Right cardiac atrium (tissue), 5 donors: ENCODE results near the gene JUP. TPM values are rescaled to one million over a fixed set of nuclear protein-coding genes. Genes with fewer than 3 reads are reported as not detected.
A peak's percentile ranks its signal among the peaks of the same experiment; 100 is the strongest.
"Not testable (repeated sequence)": the region's sequence is repeated elsewhere in the genome, so short reads cannot be mapped to it uniquely, and the experiment has no call there.

ENCODE experiments used
- ATAC-seq, 2 donors: fragments of 200-7000 bp; cut with Tn5 transposase; one replicate each; pipeline versions ENCODE4 v1.8.0 to v1.9.1; 2020; ENCODE audit warnings: moderate library complexity in 2 of 2, mild to moderate bottlenecking in 1 of 2
- DNase-seq, 3 donors: peaks; one replicate each; pipeline ENCODE4 v3.0.0-alpha.2; 2020
- H3K27ac ChIP-seq: one replicate; pipeline ENCODE4 v1.5.1; 2013; ENCODE audit warnings: mild to moderate bottlenecking, low read length, control low read depth, moderate library complexity
- H3K27me3 ChIP-seq: one replicate; pipeline ENCODE4 v1.6.1; 2013; ENCODE audit not compliant: control insufficient read depth, insufficient read depth
- H3K4me1 ChIP-seq: one replicate; pipeline ENCODE4 v1.6.1; 2013; ENCODE audit warnings: low read length; ENCODE audit not compliant: control insufficient read depth, insufficient read depth
- H3K4me3 ChIP-seq: one replicate; pipeline ENCODE4 v1.5.1; 2013; ENCODE audit warnings: low read length, control low read depth
- H3K9me3 ChIP-seq: one replicate; pipeline ENCODE4 v1.6.1; 2013; ENCODE audit warnings: low read length; ENCODE audit not compliant: control insufficient read depth
- WGBS: extraction: QIAGEN DNeasy Blood & Tissue Kit; methylation state at CpG from one replicate; pipeline ENCODE4 v1.1.7; 2013; 5-methylcytosine and 5-hydroxymethylcytosine counted together
- intact Hi-C, 4 donors: fragments of 100-400 bp; cut with DNase I; formaldehyde crosslinking; loops; one replicate each; pipeline versions ENCODE4 v1.11.0 to v1.14.0; 2022 to 2023
- polyA plus RNA-seq: library from polyadenylated mRNA; stranded (reverse); fragments of 200-250 nt; gene quantifications from one replicate; pipeline ENCODE4 v1.2.3, GENCODE V29; 2013
- total RNA-seq, 4 donors: library from RNA; stranded (reverse); fragmentation: NEBNext Ultra II Directional; extraction: Animal tissue kit (Norgen Biotek cat#: 25700); gene quantifications; one replicate each; pipeline ENCODE4 v1.2.1, GENCODE V29; 2021
- donor health status: healthy with polysubstance abuse.
- donor health status: DM: no; HTN: yes; CAD: no.
- donor health status: DM: no; HTN: no; CAD: no.
- donor health status: DM: no; HTN: yes; CAD: no; lungs with severe emphysema.
- donor health status: DM: yes; HTN: yes; CAD: no.

Gene JUP
- total and polyA plus RNA-seq, 5 donors: 135 to 239 (median 180) TPM

DNA sequence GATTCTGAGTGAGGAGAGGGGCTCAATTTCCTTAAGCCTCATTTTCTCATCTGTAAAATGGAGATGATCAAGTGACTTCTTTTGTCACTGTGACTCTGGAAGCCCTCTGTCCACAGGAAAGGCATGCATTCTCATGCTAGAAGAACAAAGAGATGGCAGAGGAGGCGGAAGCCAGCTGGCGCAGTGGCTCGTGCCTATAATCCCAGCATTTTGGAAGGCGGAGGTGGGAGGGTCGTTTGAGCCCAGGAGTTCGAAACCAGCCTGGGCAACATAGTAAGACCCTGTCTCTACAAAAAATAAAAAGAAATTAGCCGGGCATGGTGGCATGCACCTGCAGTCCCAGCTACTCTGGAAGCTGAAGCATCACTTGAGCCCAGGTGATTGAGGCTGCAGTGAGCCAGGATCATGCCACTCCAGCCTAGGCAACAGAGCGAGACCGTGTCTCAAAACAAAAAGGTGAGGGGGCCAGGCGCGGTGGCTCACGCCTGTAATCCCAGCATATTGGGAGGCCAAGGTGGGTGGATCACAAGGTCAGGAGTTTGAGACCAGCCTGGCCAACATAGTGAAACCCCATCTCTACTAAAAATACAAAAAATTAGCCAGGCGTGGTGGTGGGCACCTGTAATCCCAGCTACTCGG lies 10.1 kb downstream of the JUP start:
- H3K4me3 ChIP-seq, H3K9me3 ChIP-seq, intact Hi-C loops, ATAC-seq, H3K27me3 ChIP-seq: not testable (repeated sequence)
- H3K27ac ChIP-seq: peak overlapping the region; percentile 80
- DNase-seq: peak in 1 of 3 donors; percentile 42
- 74% methylated on average over 14 of the region's 14 CpGs for WGBS
- peaks cover 44% of the 10 kb centered on the region for H3K4me1 ChIP-seq

DNA sequence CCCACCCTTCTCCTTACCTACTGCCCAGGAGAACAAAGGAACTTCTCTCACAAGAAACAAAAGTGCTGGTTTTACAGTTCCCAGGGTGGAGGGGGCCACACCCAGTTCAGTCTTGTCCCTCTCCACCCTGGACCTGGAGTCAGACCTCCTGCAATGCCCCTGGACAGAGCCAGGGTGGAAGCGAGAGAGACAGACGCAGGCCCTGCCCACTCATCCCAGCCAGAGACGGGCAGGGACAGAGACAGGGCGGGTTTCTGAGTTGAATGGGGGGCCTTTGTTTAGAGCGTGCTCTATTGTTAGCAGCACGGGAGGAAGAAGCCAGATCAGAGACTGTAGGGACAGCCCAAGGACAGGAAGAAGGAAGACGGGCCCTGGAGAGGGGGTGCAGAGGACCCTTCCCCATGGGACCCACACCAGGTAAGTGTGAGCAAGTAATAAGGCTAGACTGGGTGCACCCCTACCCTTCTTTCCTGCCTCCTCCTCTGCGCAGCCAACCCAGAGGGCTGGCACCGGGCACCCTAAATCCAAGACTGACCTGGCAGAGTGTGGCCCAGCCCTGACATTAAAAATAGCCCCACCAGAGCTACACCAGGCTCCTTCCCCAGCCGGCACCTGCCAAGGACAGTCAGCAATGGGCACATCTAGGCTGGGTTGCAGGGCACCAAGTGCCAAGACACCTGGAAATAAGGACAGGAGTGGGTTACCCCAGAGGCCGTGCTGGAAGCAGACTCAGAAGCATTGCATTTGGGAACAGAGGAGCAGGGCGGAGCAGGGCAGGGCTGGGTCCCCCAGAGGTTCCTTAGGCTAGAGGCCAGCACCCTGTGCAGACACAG lies 10.9 kb downstream of the JUP start:
- H3K27me3 ChIP-seq: no peaks in the 10 kb centered on the region
- no peak overlapping the region for H3K4me3 ChIP-seq
- H3K4me1 ChIP-seq: peaks cover 41% of the 10 kb centered on the region
- DNase-seq: peak in 1 of 3 donors; percentile 68
- peak in 1 of 2 donors; percentile 30 for ATAC-seq
- peak overlapping the region; percentile 80 for H3K27ac ChIP-seq
- WGBS: 45% methylated on average over 12 of the region's 12 CpGs
- no peaks in the 10 kb centered on the region for H3K9me3 ChIP-seq
- intact Hi-C loops: no loop called here

DNA sequence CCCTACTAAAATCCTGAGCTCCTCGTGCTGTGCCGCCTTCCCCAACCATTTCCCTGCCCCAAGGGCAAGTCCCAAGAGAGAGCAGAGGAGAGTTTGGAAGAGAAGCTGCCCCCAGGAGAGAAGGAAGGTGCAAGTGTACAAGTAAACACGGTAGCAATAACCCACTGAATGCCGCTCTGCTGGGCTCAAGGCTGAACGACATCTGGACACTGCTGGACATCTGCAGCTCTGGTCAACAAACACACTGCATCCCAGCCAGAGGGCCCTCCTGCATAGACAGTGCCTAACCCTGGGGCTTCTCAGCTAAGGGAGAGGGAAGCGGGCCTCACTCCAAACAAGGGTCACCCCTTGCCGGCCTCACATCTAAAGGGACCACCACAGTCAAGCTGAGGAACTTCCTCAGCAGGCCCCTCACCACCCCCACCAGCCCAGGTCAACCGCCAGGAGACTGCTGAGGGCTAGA lies 12.7 kb downstream of the JUP start:
- DNase-seq (peak in 1 of 3 donors; percentile 50), ATAC-seq (no peak)
- H3K4me3 ChIP-seq: no peak overlapping the region
- 42% methylated on average over 8 of the region's 8 CpGs for WGBS
- H3K9me3 ChIP-seq: no peaks in the 10 kb centered on the region
- intact Hi-C loops: no loop called here
- peak overlapping the region; percentile 34 for H3K27ac ChIP-seq
- H3K4me1 ChIP-seq: peaks cover 38% of the 10 kb centered on the region
- H3K27me3 ChIP-seq: no peaks in the 10 kb centered on the region

GRCh38 chr17:41773190-41773588 lies 13.3 kb downstream of the JUP start:
- intact Hi-C loops: no loop called here
- WGBS: 21% methylated on average over 12 of the region's 12 CpGs
- H3K27ac ChIP-seq: peak overlapping the region; percentile 54
- H3K27me3 ChIP-seq: no peaks in the 10 kb centered on the region
- no peaks in the 10 kb centered on the region for H3K9me3 ChIP-seq
- peak; percentile 84 to 88 (median 87) for DNase-seq
- ATAC-seq: peak; percentile 29 to 56
- peaks cover 38% of the 10 kb centered on the region for H3K4me1 ChIP-seq
- no peak overlapping the region for H3K4me3 ChIP-seq

DNA sequence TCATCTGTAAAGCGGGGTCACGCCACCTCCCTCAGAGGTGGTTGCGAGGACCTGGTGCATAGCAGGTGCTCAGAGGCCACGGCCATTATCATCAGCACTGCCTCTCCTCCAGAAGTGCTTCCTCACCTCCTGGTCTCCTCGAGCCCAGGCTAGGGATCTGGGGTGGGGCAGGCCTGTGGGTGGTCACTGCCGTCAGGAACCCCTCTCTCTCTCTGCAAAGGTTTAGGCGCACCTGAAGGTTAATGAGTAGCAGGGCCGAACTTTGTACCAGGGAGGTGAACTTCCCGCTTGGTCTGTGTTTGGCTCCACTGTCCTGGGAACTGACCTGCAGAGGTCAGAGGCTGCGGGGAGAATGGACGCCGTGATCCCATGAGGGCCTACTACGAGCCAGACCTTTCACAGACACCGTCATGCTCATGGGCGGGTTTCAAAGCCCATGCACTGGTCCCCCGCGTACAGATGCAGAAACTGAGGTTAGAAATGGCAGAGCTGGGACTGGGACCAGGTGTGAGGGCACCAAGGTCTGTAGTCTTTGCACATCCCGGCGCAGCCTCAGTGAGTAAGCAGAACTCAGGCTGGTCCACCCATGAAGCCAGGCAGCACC lies 13.8 kb downstream of the JUP start:
- WGBS: 83% methylated on average over 19 of the region's 19 CpGs
- intact Hi-C loops: no loop called here
- Histone ChIP-seq H3K27me3 (no peaks in the 10 kb centered on the region), H3K27ac (peak overlapping the region; percentile 54), H3K9me3 (no peaks in the 10 kb centered on the region), H3K4me3 (no peak overlapping the region), H3K4me1 (peaks cover 35% of the 10 kb centered on the region)
- no peak for ATAC-seq
- peak in 1 of 3 donors; percentile 39 for DNase-seq

GRCh38 chr17:41772218-41772585 lies 14.3 kb downstream of the JUP start:
- Histone ChIP-seq H3K27ac (no peak overlapping the region), H3K27me3 (no peaks in the 10 kb centered on the region), H3K9me3 (no peaks in the 10 kb centered on the region), H3K4me3 (no peak overlapping the region), H3K4me1 (peaks cover 32% of the 10 kb centered on the region)
- DNase-seq (no peak), ATAC-seq (no peak)
- intact Hi-C loops: no loop called here
- WGBS: 86% methylated on average over 4 of the region's 4 CpGs

- Histone ChIP-seq H3K27me3 (no peaks in the 10 kb centered on the region), H3K27ac (no peak overlapping the region), H3K4me1 (peaks cover 28% of the 10 kb centered on the region), H3K9me3 (no peaks in the 10 kb centered on the region), H3K4me3 (no peak overlapping the region)
- peak in 2 of 3 donors; percentile 21 to 43 for DNase-seq
- 84% methylated on average over 17 of the region's 17 CpGs for WGBS
- intact Hi-C loops: no loop called here
- ATAC-seq: no peak
Observed at GRCh38 chr17:41771389-41772206, 14.9 kb downstream of the JUP start.

DNA sequence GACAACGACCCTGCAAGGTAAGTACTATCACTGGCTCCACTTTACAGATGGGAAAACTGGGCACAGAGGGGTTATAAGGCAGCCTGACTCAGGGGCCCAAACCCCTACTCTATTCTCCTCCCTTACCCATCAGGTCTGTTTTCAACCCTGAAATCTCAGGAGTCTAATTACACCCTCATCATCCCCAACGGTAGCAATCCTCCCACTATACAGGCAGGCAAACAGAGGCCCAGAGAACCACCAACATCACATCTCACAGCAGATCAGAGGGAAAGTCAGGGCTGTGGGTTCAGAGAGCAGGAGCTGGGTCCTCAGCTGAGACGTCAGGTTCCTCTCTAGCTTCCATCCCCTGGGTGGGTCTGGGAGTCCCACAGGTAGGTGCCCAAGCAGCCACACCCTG lies 16.5 kb downstream of the JUP start:
- H3K4me3 ChIP-seq: no peak overlapping the region
- intact Hi-C loops: no loop called here
- DNase-seq (peak in 1 of 3 donors; percentile 33), ATAC-seq (no peak)
- peaks cover 15% of the 10 kb centered on the region for H3K4me1 ChIP-seq
- H3K9me3 ChIP-seq: no peaks in the 10 kb centered on the region
- H3K27me3 ChIP-seq: no peaks in the 10 kb centered on the region
- 71% methylated on average over 3 of the region's 3 CpGs for WGBS
- H3K27ac ChIP-seq: no peak overlapping the region

- H3K4me1 ChIP-seq: peaks cover 13% of the 10 kb centered on the region
- intact Hi-C loops: no loop called here
- ATAC-seq (no peak), DNase-seq (peak in 1 of 3 donors; percentile 53)
- WGBS: 83% methylated on average over 16 of the region's 16 CpGs
- no peak overlapping the region for H3K4me3 ChIP-seq
- H3K27me3 ChIP-seq: no peaks in the 10 kb centered on the region
- no peak overlapping the region for H3K27ac ChIP-seq
- H3K9me3 ChIP-seq: no peaks in the 10 kb centered on the region
Observed at GRCh38 chr17:41769346-41769862, 17.1 kb downstream of the JUP start.

- Histone ChIP-seq H3K9me3 (no peaks in the 10 kb centered on the region), H3K4me3 (no peak overlapping the region), H3K4me1 (peaks cover 11% of the 10 kb centered on the region), H3K27me3 (no peaks in the 10 kb centered on the region), H3K27ac (no peak overlapping the region)
- DNase-seq (peak in 2 of 3 donors; percentile 33 to 52), ATAC-seq (no peak)
- WGBS: 88% methylated on average over 23 of the region's 23 CpGs
- intact Hi-C loops: no loop called here
Observed at GRCh38 chr17:41768682-41769288, 17.7 kb downstream of the JUP start.
